ENCODE data around the gene UBE2I. TPM values are rescaled to one million over a fixed set of nuclear protein-coding genes. Genes with fewer than 3 reads are reported as not detected.
A peak's percentile ranks its signal among the peaks of the same experiment; 100 is the strongest.
"Not testable (repeated sequence)": the region's sequence is repeated elsewhere in the genome, so short reads cannot be mapped to it uniquely, and the experiment has no call there.

Gene UBE2I
- total and polyA plus RNA-seq, 2 donors (not counting 1 experiment from before 2014, with no cell fraction given): 42.1 to 142 TPM

GRCh38 chr16:1293921-1294656 lies 15.3 kb upstream of the UBE2I start:
- peaks cover 5% of the 10 kb centered on the region for H3K4me1 ChIP-seq (ENCODE audit: control insufficient read depth, extremely low read depth, insufficient read depth, low read length)
- no peak overlapping the region for H3K27ac ChIP-seq (ENCODE audit: insufficient read depth, low read length)
- H3K4me2 ChIP-seq (ENCODE audit: extremely low read depth, insufficient read depth, low read length): no peak overlapping the region
- no peaks in the 10 kb centered on the region for H4K20me1 ChIP-seq (ENCODE audit: control insufficient read depth, extremely low read depth, insufficient read depth, low read length)
- H3K9me3 ChIP-seq (ENCODE audit: control insufficient read depth, insufficient read depth, low read depth, low read length): no peaks in the 10 kb centered on the region
- no peak overlapping the region for H2AFZ ChIP-seq (ENCODE audit: low read length)
- peaks cover 11% of the 10 kb centered on the region for H3K27me3 ChIP-seq (ENCODE audit: control insufficient read depth, insufficient read depth, low read length)
- H3K4me3 ChIP-seq (replicated peaks in 1 of 4; ENCODE audit: control extremely low read depth in 1 of 4, insufficient read depth in 1 of 4, low read depth in 3 of 4, low read length in 4 of 4): no peak overlapping the region
- no peak overlapping the region for H3K9ac ChIP-seq (ENCODE audit: insufficient read depth, low read length)
- peak in 1 of 2 donors; percentile 12 for DNase-seq (ENCODE audit: low read depth in 2 of 2)
- H3K79me2 ChIP-seq (ENCODE audit: control insufficient read depth, insufficient read depth, low read length): no peaks in the 10 kb centered on the region
- H3K36me3 ChIP-seq (ENCODE audit: control insufficient read depth, insufficient read depth, low read length): no peaks in the 10 kb centered on the region
- TF ChIP-seq CTCF (conservative IDR thresholded peaks at IDR 0.05 in 1 of 2, IDR thresholded peaks at IDR 0.05 in 1 of 2; ENCODE audit: low read depth in 1 of 2, low read length in 2 of 2) (no peak), EZH2 (IDR thresholded peaks at IDR 0.05; ENCODE audit: low read length, missing control alignments) (no peak)

- TF ChIP-seq CTCF (conservative IDR thresholded peaks at IDR 0.05 in 1 of 2, IDR thresholded peaks at IDR 0.05 in 1 of 2; ENCODE audit: low read depth in 1 of 2, low read length in 2 of 2) (no peak), EZH2 (IDR thresholded peaks at IDR 0.05; ENCODE audit: low read length, missing control alignments) (no peak)
- Histone ChIP-seq H3K27me3 (ENCODE audit: control insufficient read depth, insufficient read depth, low read length) (no peaks in the 10 kb centered on the region), H3K9ac (ENCODE audit: insufficient read depth, low read length) (no peak overlapping the region), H3K4me3 (replicated peaks in 1 of 4; ENCODE audit: control extremely low read depth in 1 of 4, insufficient read depth in 1 of 4, low read depth in 3 of 4, low read length in 4 of 4) (no peak overlapping the region), H3K4me2 (ENCODE audit: extremely low read depth, insufficient read depth, low read length) (no peak overlapping the region), H4K20me1 (ENCODE audit: control insufficient read depth, extremely low read depth, insufficient read depth, low read length) (no peaks in the 10 kb centered on the region), H3K9me3 (ENCODE audit: control insufficient read depth, insufficient read depth, low read depth, low read length) (no peaks in the 10 kb centered on the region), H2AFZ (ENCODE audit: low read length) (no peak overlapping the region), H3K4me1 (ENCODE audit: control insufficient read depth, extremely low read depth, insufficient read depth, low read length) (peaks cover 5% of the 10 kb centered on the region), H3K27ac (ENCODE audit: insufficient read depth, low read length) (no peak overlapping the region), H3K36me3 (ENCODE audit: control insufficient read depth, insufficient read depth, low read length) (no peaks in the 10 kb centered on the region), H3K79me2 (ENCODE audit: control insufficient read depth, insufficient read depth, low read length) (no peaks in the 10 kb centered on the region)
- DNase-seq (ENCODE audit: low read depth in 2 of 2): no peak
Measured at GRCh38 chr16:1295465-1295864, 14.0 kb upstream of the UBE2I start.

GRCh38 chr16:1296688-1297017 lies 12.8 kb upstream of the UBE2I start:
- H3K27me3 ChIP-seq (ENCODE audit: control insufficient read depth, insufficient read depth, low read length); H2AFZ ChIP-seq (ENCODE audit: low read length); DNase-seq (ENCODE audit: low read depth in 2 of 2); H3K27ac ChIP-seq (ENCODE audit: insufficient read depth, low read length); H3K4me2 ChIP-seq (ENCODE audit: extremely low read depth, insufficient read depth, low read length); H3K9me3 ChIP-seq (ENCODE audit: control insufficient read depth, insufficient read depth, low read depth, low read length); H3K4me3 ChIP-seq (replicated peaks in 1 of 4; ENCODE audit: control extremely low read depth in 1 of 4, insufficient read depth in 1 of 4, low read depth in 3 of 4, low read length in 4 of 4); H3K79me2 ChIP-seq (ENCODE audit: control insufficient read depth, insufficient read depth, low read length); H3K9ac ChIP-seq (ENCODE audit: insufficient read depth, low read length); H4K20me1 ChIP-seq (ENCODE audit: control insufficient read depth, extremely low read depth, insufficient read depth, low read length); H3K36me3 ChIP-seq (ENCODE audit: control insufficient read depth, insufficient read depth, low read length); H3K4me1 ChIP-seq (ENCODE audit: control insufficient read depth, extremely low read depth, insufficient read depth, low read length): not testable (repeated sequence)

Measured in fibroblast of lung (primary cell).